ENCODE data around the gene GSS. TPM values are rescaled to one million over a fixed set of nuclear protein-coding genes. Genes with fewer than 3 reads are reported as not detected.
A peak's percentile ranks its signal among the peaks of the same experiment; 100 is the strongest.

Gene GSS
- polyA plus RNA-seq (ENCODE audit: insufficient read depth in 1 of 5, insufficient read length in 5 of 5, low replicate concordance in 1 of 5), result 10 to 100 TPM; 38.0 to 42.0 (median 40.9) TPM
- long read RNA-seq, donor 1, transcript GSS-201 (13 exons, 1,919 nt), result major isoform, 10 of 11 reads
- long read RNA-seq, donor 1, partial matches to known transcripts, result 0 of 11 reads
- long read RNA-seq, donor 1, other reads (novel, unspliced or antisense), result 0 of 11 reads
- long read RNA-seq, donor 2, partial matches to known transcripts, result 5 of 10 reads
- long read RNA-seq, donor 2, other reads (novel, unspliced or antisense), result 0 of 10 reads
- long read RNA-seq, donor 3, transcript GSS-201 (13 exons, 1,919 nt), result major isoform, 5 of 12 reads
- long read RNA-seq, donor 3, partial matches to known transcripts, result 5 of 12 reads
- long read RNA-seq, donor 3, other reads (novel, unspliced or antisense), result 0 of 12 reads
- long read RNA-seq, donor 4, partial matches to known transcripts, result 5 of 9 reads
- long read RNA-seq, donor 4, other reads (novel, unspliced or antisense), result 0 of 9 reads
- long read RNA-seq, donor 5, transcript GSS-201 (13 exons, 1,919 nt), result major isoform, 13 of 33 reads
- long read RNA-seq, donor 5, partial matches to known transcripts, result 18 of 33 reads
- long read RNA-seq, donor 5, other reads (novel, unspliced or antisense), result 0 of 33 reads
- long read RNA-seq, donor 6, transcript GSS-201 (13 exons, 1,919 nt), result major isoform, 7 of 21 reads
- long read RNA-seq, donor 6, partial matches to known transcripts, result 8 of 21 reads
- long read RNA-seq, donor 6, other reads (novel, unspliced or antisense), result 0 of 21 reads
- long read RNA-seq, donor 7, partial matches to known transcripts, result 0 of 7 reads
- long read RNA-seq, donor 7, other reads (novel, unspliced or antisense), result 0 of 7 reads
- long read RNA-seq, donor 8, partial matches to known transcripts, result 0 of 2 reads
- long read RNA-seq, donor 8, other reads (novel, unspliced or antisense), result 0 of 2 reads

DNA sequence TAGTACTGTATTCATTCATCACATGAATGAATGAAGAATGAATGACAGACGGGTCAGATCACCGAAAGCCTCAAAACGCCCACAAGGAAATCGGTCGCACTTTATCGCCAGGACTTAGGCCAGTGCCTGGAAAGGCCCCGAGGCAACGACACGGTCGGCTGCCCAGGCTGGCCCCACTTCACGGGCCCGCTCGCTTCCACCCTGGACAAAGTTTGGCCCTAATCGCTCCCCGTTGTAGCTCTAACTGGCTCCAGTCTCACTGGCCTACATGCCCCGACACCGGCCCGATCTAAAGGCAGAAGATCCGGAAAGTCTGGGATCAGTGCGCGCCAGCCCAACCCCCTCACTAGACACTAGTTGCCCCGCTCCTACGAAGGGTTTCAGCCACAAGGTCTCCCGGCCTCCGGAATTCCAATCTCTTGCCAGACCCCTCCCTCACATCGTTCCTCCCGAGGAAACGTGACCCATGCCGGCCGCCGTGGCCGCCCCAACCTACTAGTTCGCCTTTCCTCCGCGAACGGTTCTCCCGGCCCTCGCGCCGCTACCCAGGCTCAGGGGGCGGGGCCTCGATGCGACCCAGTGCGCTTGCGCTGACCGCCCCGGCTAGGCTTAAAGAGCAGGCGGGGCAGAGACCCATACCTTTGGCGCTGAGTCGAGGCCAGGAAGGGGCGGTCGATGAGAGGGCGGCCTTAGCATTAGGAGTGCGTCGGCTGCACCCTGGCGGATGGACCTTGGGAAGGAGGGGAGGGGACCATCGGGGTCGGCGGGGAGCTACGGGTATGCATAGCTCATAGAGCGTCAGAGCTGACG lies at the start of gene GSS, which contains the start of gene MYH7B:
Gene GSS, minus strand, starts transcription at position 576 of the 810 bp plus-strand sequence. CDS start 3,954 bp downstream, outside the sequence.
Gene MYH7B, plus strand, starts transcription at position 638 of the 810 bp plus-strand sequence. CDS start 22,138 bp downstream, outside the sequence.
- peak; percentile 98 for DNase-seq

DNA sequence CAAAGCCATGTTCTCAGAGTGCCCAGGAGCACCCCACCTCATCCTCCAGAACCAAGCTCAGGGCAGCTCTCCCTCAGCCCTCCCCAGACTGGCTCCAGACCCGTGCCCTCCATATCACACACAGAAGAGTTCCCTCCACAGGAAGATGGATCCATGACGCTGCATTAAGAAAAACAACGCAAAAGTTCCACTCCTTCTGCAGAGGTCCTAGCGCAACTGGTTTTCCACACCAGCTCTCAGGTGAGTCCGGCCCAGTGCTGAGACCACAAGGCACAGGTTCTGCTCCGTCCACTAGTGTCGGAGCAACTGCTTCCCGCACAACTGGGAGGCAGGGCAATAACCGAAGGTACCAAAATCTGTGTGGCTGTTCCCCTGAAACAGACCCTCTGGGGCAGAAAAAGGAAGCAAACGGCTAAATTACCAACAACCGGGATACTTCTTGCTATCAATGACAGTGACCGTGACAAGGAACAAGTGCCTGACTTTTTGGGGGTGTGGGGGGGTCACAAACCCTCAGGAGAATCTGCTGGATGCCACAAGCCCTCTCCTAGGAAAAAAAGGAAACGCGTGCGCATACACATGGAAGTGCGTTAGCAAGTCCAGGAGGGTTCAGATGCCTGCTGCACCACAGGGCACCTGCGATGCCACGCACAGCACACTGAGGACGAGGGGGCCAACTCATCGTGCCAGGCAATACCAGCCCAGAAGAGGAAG lies 49.3 kb upstream of the GSS start:
- no peak for DNase-seq

GRCh38 chr20:35004051-35004725 lies 48.6 kb upstream of the GSS start:
- DNase-seq, result no peak

DNA sequence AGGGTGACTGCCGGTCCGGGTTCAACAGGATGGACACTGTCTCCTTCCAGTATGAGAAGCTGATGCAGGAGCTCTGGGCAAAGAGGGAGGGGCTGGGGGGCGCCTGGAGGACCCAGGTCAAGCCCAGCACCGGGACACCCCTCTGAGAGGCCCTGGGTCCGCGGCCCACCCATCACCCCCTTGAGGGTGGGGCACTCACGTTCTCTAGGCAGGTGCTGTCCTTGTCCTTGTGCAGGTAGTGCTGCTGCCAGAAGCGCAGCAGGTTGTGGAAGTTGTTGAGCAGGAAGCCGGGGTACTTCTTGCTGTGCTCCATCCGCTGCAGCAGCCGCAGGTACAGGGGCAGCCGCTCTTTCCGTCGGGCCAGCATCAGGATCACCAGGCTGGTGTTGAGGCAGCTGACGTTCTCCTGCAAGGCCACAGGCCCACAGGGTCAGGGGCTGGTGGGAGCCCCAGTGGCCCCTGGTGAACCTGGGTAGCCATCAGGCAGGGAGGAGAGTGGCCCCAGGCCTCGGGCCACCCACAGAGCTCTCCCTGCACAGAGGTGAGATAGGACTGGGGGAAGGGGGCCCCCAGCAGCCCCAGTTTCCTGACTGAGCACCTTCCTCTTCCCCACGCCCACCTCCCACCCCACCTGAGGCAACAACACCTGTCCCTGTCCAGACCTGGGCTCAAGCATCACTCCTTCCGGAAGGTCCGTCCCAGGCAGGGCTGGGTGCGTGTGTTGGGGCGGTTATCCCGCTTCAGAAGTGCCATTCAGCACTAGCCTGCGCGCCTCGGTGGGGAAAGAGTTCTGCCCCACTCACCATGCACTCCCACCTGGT lies 47.8 kb upstream of the GSS start:
- no peak for DNase-seq

DNA sequence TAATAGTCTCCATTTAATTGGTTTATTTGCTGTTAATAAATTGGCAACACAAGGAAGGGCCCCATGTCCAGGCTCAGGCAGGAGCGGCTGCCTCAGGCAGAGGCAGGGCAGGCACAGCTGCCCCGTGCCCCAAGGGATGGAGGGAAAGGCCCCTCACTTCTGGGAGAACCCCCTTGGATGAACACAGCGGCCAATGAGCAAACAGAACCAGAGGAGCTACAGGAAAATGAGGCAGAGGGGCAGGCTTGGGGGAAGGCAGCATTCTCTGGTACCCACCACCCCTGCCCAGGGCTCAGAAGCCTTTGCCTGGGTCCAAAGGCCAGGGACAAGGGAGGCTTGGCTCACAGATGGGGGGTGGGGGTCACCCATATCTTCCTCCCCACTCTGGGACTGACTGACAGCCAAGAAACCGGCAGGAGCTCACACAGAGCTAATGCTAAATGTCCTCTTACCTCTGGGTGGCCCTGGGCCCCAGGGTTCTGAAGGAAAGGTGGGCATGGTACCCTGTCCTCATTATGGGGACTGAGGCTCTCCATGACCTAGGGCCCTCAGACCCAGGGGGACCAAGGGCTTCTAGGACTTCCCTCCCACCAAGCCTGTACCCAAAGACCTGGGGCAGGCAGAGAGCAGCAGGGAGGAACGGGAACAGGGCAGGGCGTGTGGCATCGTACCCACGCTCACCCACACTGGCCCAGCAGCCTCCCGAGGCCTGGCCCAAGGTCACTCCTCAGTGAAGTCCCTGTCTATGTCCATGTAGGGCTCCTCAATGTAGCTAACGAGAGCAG lies 47.0 kb upstream of the GSS start:
- DNase-seq, result no peak

DNA sequence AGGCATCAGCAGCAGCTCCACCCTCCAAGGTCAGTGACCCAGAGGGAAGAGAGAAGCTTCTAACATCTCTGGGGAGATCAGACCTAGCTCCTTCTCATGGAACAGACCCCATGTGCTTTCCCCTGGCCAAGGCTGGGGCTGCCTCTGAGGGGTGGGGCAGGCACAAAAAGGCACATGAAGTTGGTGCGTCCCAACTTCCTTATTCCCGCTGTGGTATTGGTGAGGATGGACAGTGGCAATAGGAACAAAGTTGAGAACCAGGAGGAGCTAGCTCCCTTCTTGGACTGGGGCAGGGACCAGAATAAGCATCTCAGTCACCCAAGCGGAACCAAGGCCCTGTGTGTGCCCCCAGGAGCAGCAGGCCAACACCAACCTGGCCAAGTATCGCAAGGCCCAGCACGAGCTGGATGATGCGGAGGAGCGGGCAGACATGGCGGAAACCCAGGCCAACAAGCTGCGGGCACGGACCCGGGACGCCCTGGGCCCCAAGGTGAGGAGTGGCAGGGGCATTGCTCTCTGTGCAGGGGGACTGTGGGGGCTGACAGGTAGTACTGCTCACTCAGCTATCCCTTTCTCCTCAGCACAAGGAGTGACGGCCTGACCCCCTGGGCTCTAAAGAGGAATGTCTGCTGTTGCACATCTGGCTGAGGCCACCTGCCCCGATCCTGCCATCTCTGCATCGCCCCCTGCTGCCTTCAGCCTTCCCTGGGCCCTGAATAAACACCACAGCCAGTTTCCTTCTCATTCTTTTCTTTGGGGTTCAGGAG lies 46.2 kb upstream of the GSS start:
- DNase-seq, result no peak

DNA sequence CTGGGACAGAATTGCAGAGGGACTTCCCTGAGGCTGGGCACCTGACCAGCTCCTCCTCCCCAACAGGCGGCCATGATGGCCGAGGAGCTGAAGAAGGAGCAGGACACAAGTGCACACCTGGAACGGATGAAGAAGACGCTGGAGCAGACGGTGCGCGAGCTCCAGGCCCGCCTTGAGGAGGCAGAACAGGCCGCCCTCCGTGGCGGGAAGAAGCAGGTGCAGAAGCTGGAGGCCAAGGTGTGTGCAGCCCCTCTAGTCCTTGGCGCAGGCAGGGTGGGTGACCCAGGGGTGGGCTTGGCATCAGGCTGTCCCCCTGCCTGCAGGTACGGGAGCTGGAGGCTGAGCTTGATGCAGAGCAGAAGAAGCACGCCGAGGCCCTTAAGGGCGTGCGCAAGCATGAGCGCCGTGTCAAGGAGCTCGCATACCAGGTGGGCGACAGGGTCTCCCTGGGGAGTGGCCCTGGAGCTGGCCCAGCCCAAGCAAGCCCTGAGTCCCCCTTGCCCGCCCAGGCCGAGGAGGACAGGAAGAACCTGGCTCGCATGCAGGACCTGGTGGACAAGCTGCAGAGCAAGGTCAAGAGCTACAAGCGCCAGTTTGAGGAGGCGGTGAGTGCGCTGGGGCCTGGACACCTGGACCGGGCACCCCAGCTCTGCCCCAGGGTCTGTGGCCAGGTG lies 45.5 kb upstream of the GSS start:
- DNase-seq, result no peak

DNA sequence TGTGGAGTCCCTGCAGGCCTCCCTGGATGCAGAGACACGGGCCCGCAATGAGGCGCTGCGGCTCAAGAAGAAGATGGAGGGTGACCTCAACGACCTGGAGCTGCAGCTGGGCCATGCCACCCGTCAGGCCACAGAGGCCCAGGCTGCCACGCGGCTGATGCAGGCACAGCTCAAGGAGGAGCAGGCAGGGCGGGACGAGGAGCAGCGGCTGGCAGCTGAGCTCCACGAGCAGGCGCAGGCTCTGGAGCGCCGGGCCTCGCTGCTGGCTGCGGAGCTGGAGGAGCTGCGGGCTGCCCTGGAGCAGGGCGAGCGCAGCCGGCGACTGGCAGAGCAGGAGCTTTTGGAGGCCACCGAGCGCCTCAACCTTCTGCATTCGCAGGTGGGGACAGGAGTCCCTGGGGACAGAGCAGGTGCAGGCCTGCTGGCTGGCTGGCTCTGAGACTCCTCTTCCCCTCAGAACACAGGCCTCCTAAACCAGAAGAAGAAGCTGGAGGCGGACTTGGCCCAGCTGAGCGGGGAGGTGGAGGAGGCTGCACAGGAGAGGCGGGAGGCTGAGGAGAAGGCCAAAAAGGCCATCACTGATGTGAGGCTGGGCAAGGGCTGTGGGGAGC lies 44.8 kb upstream of the GSS start:
- DNase-seq, result no peak

DNA sequence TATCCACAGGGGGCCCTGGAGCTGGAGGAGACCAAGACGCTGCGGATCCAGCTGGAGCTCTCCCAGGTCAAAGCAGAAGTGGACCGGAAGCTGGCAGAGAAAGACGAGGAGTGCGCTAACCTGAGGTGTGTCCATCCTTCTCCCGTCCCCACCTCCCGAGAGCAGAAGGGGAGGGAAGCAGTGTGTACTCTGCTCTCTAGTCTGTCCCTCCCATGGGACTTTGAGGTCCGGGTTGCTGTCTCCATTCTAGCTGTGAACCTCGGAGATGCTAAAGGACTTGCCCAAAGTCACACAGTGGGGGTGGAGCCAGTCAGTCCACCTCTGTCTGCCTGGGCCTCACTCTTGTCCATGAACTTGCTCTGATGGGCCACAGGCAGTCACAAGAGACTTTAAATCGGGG lies 44.2 kb upstream of the GSS start:
- DNase-seq, result no peak

- no peak for DNase-seq
These were observed 43.4 kb upstream of the GSS start for GRCh38 chr20:34999021-34999451.

DNA sequence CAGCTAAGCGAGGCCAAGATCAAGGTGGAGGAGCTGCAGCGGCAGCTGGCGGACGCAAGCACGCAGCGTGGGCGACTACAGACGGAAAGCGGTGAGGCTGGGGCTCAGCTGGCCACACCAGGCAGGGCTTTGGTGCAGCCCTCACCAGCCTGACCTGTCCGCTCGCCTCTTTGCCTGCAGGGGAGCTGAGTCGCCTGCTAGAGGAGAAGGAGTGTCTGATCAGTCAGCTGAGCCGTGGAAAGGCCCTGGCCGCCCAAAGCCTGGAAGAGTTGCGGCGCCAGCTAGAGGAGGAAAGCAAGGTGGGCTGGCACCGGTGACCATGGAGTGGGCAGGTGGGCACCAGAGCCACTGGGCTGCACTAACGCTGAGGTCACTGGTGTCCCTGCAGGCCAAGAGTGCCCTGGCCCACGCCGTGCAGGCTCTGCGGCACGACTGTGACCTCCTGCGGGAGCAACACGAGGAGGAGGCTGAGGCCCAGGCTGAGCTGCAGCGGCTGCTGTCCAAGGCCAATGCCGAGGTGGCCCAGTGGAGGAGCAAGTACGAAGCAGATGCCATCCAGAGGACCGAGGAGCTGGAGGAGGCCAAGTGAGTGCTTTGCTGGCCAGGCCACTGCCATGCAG lies 42.8 kb upstream of the GSS start:
- DNase-seq, result no peak

GRCh38 chr20:34997774-34998173 lies 42.2 kb upstream of the GSS start:
- no peak for DNase-seq

- DNase-seq, result no peak
These were observed 41.5 kb upstream of the GSS start for GRCh38 chr20:34997131-34997561.

DNA sequence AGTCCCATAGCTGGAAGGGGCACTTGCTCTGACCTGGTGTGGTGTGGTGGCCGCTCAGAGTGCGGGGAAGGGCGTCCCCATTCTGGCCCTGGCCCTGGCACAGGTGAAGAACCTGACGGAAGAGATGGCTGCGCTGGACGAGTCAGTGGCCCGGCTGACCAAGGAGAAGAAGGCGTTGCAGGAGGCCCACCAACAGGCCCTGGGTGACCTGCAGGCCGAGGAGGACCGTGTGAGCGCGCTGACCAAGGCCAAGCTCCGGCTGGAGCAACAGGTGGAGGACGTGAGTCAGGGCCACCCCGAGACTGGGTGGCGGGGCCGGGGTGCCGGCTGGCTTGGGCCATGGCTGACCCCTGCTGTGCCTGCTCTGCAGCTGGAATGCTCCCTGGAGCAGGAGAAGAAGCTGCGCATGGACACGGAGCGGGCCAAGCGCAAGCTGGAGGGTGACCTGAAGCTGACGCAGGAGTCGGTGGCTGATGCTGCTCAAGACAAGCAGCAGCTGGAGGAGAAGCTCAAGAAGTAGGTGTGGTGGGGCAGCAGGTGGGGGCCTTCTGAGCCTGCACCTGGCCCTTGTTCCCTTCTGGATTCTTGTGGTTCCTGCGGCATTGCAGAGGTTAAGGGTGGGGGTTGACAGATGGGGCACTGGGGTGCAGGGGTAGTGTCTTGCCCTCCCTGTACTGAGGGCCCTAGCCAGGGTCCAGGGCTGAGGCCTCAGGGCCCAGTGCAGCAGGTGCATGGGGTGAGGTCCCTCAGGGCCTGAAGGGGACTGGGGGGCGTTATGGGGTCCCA lies 40.8 kb upstream of the GSS start:
- DNase-seq, result no peak

DNA sequence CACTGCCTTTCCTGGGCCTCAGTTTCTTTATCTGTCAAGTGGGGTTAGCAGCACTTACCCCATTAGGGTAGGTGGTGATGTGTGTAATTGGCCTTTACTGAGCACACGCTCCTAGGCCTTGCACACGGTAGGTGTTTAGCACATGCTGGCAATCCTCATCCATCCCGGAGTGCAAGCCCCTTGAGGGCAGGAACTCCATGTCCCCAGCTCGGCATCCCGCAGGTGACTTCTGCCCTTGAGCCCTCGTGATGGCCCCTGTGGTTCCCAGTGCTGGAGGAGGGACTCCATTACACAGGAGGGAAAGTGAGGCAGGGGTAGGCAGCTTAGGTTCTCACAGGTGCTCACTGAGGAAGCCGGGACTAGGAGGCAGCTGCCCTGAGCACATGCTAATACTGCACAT lies 40.1 kb upstream of the GSS start:
- DNase-seq, result no peak

Measured in right lung (tissue), 10 donors.